ENCODE data around the gene ABRAXAS1.
"Not testable (repeated sequence)": the region's sequence is repeated elsewhere in the genome, so short reads cannot be mapped to it uniquely, and the experiment has no call there.

The ABRAXAS1 gene

GRCh38 chr4:83484500-83485461 is at the start of gene ABRAXAS1:
Gene ABRAXAS1, minus strand, starts transcription at chr4:83485100. Its CDS starts 28 bp downstream, at chr4:83485072.
- peak; percentile 90 for DNase-seq
- in situ Hi-C loops (cut with HindIII; ENCODE audit: low pct_ligation_motif_present, low pct_unique_long_range_greater_than_20kb, low sequenced_read_pairs): no loop called here

- no peak for DNase-seq
- in situ Hi-C loops (cut with HindIII; ENCODE audit: low pct_ligation_motif_present, low pct_unique_long_range_greater_than_20kb, low sequenced_read_pairs): no loop called here
These were observed 42.8 kb upstream of the ABRAXAS1 start for GRCh38 chr4:83527671-83528070.

DNA sequence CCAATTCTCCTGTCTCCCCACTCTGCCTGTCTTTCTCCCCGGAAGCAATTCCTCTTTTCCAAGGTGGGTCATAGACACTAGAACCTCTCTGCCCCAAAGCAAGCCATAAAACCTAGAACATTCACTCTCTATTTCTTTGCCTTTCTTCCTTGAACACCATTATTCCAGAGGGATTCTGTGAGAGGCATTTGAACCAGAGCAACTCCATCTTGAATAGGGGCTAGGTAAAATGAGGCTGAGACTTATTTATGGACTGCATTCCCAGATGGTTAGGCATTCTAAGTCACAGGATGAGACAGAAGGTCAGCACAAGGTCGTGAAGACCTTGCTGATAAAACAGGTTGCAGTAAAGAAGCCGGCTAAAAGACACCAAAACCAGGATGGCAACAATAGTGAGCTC is 37.3 kb upstream of the ABRAXAS1 start:
- DNase-seq: no peak
- in situ Hi-C loops (cut with HindIII; ENCODE audit: low pct_ligation_motif_present, low pct_unique_long_range_greater_than_20kb, low sequenced_read_pairs): no loop called here

- no peak for DNase-seq
- in situ Hi-C loops (cut with HindIII; ENCODE audit: low pct_ligation_motif_present, low pct_unique_long_range_greater_than_20kb, low sequenced_read_pairs): no loop called here
These were observed 31.3 kb upstream of the ABRAXAS1 start for GRCh38 chr4:83516042-83516772.

GRCh38 chr4:83510442-83510841 is 25.5 kb upstream of the ABRAXAS1 start:
- in situ Hi-C loops (cut with HindIII; ENCODE audit: low pct_ligation_motif_present, low pct_unique_long_range_greater_than_20kb, low sequenced_read_pairs): no loop called here
- no peak for DNase-seq

DNA sequence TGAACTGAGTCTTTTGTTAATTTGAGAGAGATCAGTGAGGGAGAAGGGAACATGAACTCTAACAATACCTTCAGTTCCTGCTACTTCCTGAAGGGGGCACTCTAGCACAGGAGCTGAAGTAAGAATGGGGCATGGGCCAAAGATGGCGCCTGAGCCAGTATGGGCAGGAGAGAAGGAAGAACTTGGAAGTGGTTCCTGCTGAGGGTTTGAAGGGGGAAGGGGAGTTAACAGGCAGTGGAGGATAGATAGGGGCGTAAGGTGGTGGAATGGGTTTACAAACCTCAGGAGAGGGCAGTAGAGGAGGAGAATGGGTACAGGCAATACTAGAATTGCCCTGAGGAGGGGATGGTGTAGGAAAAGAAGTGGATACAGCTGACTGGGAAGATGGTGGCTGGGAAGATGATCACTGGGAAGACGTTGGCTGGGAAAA is 24.3 kb upstream of the ABRAXAS1 start:
- peak; percentile 62 for DNase-seq
- in situ Hi-C loops (cut with HindIII; ENCODE audit: low pct_ligation_motif_present, low pct_unique_long_range_greater_than_20kb, low sequenced_read_pairs): not testable (repeated sequence)

DNA sequence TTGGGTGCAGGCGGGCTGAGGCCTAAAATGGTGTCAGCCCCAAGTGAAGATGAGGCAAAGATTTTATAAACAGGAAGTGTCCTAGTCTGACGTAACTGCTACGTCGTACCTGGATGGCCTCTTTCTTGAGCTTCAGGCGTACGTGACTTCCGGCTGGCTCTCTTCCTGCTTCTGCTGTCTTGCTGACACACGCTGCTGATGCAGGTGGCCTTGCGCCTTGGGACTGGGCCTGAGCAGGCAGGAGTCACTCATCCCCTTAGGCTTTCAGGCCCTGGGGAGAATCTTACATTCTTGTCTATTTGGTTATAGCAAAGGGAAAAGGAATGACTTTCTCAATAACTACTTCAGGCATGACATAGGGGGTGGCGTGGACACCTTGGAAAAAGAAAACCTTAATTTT is 20.1 kb upstream of the ABRAXAS1 start:
- in situ Hi-C loops (cut with HindIII; ENCODE audit: low pct_ligation_motif_present, low pct_unique_long_range_greater_than_20kb, low sequenced_read_pairs): no loop called here
- no peak for DNase-seq

DNA sequence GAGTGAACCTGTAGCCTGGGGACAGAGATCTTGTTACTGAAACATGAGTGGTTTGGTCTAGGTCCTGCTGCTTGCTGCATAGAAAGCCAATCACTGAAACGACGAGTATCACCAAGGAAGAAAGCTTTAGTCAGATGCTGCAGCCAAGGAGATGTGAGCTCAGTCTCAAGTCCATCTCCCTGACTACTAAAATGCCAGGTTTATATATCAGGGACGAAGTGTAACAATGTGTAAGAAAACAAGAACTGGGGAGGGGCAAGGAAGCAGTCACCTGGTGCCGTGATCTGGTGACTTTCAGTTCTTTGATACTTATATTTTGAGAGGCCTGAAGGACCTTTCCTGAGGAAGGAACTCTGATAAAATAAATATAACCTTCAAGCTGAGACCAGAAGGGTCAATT is 19.6 kb upstream of the ABRAXAS1 start:
- DNase-seq: no peak
- in situ Hi-C loops (cut with HindIII; ENCODE audit: low pct_ligation_motif_present, low pct_unique_long_range_greater_than_20kb, low sequenced_read_pairs): no loop called here

DNA sequence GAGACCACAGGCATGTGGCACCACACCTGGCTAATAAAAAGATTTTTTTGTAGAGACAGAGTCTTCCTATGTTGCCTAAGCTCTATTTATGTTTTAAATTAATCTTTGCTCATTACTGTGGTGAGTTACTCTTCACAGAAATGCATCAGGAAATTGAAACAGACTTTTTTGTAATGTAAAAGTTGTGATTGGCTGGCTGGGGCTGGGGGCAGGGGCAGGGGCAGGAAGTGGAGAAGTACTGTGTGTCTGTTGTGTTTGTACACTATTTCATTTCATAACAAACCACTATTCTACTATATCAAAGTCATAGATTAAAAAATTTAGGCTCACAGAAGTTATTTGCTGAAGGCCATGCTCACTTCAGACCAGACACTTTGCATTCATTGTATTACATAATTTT is 19.1 kb upstream of the ABRAXAS1 start:
- in situ Hi-C loops (cut with HindIII; ENCODE audit: low pct_ligation_motif_present, low pct_unique_long_range_greater_than_20kb, low sequenced_read_pairs): no loop called here
- DNase-seq: no peak

DNA sequence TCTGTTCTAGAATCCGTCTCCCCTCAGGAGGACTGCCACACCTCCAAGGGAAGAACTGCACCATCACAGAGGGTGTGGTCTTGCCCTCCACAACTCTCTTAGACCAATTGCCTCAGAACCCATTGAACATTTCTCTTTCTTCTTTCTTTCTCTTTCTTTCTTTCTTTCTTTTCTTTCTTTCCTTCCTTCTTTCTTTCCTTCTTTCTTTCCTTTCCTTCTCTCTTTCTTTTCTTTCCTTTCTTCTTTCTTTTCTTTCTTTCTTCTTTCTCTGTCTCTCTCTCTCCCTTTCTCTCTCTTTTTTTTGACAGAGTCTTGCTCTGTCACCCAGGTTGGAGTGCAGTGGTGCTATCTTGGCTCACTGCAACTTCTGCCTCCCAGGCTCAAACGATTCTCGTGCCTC is 16.8 kb upstream of the ABRAXAS1 start:
- DNase-seq: not testable (repeated sequence)

GRCh38 chr4:83498187-83498586 is 13.3 kb upstream of the ABRAXAS1 start:
- in situ Hi-C loops (cut with HindIII; ENCODE audit: low pct_ligation_motif_present, low pct_unique_long_range_greater_than_20kb, low sequenced_read_pairs): no loop called here
- no peak for DNase-seq

More for the DNA sequence above, 16.8 kb upstream of the ABRAXAS1 start:
- in situ Hi-C loops (cut with HindIII; ENCODE audit: low pct_ligation_motif_present, low pct_unique_long_range_greater_than_20kb, low sequenced_read_pairs): not testable (repeated sequence)

GRCh38 chr4:83496085-83496917 is 11.4 kb upstream of the ABRAXAS1 start:
- DNase-seq; in situ Hi-C loops (cut with HindIII; ENCODE audit: low pct_ligation_motif_present, low pct_unique_long_range_greater_than_20kb, low sequenced_read_pairs): not testable (repeated sequence)

DNA sequence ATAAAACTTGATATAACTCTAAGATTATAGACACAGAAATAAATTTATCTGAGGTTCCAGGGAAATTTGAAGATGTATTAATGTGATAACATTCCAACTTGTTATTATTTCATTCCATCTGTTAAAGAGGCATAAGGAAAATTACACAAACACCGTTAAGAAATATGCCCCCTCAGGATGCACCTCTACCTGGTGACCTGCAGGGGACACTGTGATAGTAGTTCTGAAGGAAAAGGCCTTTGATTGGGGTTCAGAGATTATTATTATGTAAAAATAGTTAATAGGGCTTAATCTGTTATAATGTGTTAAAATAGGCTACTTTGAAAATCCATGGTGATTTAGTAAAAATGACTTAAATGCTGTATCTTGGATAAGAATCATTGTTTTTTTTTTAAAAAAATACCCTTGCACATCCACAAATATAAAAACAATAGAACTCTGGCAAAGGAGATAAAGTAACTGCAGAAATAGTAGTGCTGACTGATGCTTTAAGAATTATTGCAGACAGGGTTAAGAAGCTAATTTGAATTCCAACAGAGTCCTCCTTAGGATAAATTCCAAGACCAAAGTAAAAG is 6.1 kb upstream of the ABRAXAS1 start:
- peak; percentile 37 for DNase-seq
- in situ Hi-C loops (cut with HindIII; ENCODE audit: low pct_ligation_motif_present, low pct_unique_long_range_greater_than_20kb, low sequenced_read_pairs): no loop called here

DNA sequence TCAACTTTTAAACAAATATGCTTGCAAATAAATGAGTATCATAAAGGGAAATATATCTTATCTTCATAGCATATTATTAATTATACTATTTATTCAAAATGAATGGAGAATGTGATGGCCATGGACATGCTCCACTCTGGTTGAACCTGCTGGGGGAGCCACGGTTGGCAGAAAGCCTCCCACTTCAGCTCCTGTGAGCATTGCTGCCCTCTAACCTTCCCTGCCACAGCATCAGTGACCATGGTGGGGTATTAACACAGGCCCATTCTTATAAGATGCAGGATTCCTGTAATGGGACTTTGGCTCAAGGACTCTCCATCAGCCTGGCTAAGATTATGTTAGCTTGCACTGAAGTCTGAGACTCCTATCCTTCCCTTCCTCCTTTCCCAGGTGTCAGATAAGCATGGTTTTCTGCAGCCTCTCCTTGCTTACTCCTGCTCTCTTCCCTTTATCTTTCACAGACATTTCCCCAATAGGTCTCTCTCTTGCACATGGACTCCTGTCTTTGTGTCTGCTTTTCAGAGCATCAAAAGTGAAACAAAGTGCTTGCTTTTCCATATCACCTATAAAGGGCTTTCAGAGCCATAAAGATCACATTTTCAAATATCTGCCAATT is 4.9 kb upstream of the ABRAXAS1 start:
- no peak for DNase-seq
- in situ Hi-C loops (cut with HindIII; ENCODE audit: low pct_ligation_motif_present, low pct_unique_long_range_greater_than_20kb, low sequenced_read_pairs): no loop called here

DNA sequence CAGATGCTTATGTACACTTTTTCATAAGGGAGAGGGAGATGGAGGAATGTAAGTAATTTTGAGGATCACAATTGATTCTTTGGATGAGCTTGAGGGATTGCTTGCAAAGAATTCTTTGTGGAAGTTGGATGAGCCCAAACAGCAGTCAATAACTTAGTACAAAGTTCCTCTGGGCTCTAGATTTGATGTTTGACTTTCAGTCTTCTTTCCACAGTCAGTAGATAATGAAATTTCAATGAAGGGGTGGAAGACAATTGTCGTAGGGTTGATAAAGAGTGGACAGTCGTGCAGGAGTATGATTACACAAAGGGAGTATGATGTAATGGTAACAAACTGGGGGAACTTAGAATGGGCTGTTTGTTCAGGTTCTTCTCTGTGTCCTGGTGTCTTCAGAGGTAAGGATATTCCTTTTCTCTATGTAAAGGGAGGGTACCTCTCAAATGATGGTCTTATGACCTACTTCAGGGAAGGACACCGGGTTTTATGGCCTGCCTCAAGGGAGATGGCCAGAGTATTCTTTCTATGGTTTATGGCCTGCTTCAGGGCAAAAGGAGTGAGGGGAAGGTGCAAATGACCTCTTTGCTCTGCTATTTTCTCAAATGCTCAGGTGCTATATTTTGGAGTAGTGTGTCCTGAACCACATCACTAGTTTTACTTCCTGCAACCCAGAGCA is 1.7 kb upstream of the ABRAXAS1 start:
- DNase-seq: no peak
- in situ Hi-C loops (cut with HindIII; ENCODE audit: low pct_ligation_motif_present, low pct_unique_long_range_greater_than_20kb, low sequenced_read_pairs): no loop called here

GRCh38 chr4:83473966-83474365 is 10.9 kb downstream of the ABRAXAS1 start:
- no peak for DNase-seq

DNA sequence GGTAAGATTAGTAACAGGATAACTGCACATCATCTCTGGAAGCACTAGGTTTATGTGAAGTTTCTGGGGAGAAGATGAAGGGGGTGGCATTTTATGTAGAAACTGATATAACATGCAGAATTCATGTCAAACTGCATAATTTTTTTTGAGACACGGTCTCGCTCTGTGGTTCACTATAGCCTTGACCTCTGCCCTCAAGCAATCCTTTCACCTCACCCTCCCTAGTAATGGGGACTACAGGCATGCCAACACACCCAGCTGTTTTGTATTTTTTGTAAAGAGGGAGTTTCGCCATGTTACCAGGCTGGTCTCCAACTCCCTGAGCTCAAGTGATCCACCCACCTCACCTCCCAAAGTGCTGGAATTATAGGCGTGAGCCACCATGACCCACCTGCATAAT is 11.5 kb downstream of the ABRAXAS1 start:
- in situ Hi-C loops (cut with HindIII; ENCODE audit: low pct_ligation_motif_present, low pct_unique_long_range_greater_than_20kb, low sequenced_read_pairs): no loop called here

More at GRCh38 chr4:83473966-83474365, 10.9 kb downstream of the ABRAXAS1 start:
- in situ Hi-C loops (cut with HindIII; ENCODE audit: low pct_ligation_motif_present, low pct_unique_long_range_greater_than_20kb, low sequenced_read_pairs): no loop called here

GRCh38 chr4:83456184-83456501 is 28.8 kb downstream of the ABRAXAS1 start:
- in situ Hi-C loops (cut with HindIII; ENCODE audit: low pct_ligation_motif_present, low pct_unique_long_range_greater_than_20kb, low sequenced_read_pairs): no loop called here
- DNase-seq: no peak

More for the DNA sequence above, 11.5 kb downstream of the ABRAXAS1 start:
- no peak for DNase-seq
